Gastroesophageal sphincter (tissue), 4 donors: ENCODE results near the gene GADL1. TPM values are rescaled to one million over a fixed set of nuclear protein-coding genes. Genes with fewer than 3 reads are reported as not detected.

ENCODE experiments used
- ATAC-seq: fragments of 150-250 bp; one replicate; pipeline ENCODE4 v1.9.1; 2016; ENCODE audit warnings: mild to moderate bottlenecking, moderate library complexity
- H3K27ac ChIP-seq, 4 donors: fragments of 200-600 bp; sonication (generic) in 3 of 4; 1 replicate in 3 of 4; 2 replicates in 1 of 4; pipeline ENCODE4 v1.5.1; 2016 to 2019
- H3K27me3 ChIP-seq: fragments of 200-600 bp; sonication (generic); one replicate; pipeline ENCODE4 v1.5.1; 2019
- H3K36me3 ChIP-seq, 2 donors: fragments of 200-600 bp; sonication (generic); one replicate each; pipeline ENCODE4 v1.5.1; 2019; ENCODE audit warnings: control low read depth in 1 of 2
- H3K4me1 ChIP-seq, 3 donors: fragments of 200-600 bp; sonication (generic); 1 replicate in 2 of 3; 2 replicates in 1 of 3; pipeline ENCODE4 v1.5.1; 2016 to 2019; ENCODE audit warnings: control low read depth in 2 of 3
- H3K4me3 ChIP-seq, 2 donors: fragments of 200-600 bp; sonication (generic); one replicate each; pipeline ENCODE4 v1.5.1; 2019; ENCODE audit warnings: mild to moderate bottlenecking in 1 of 2, moderate library complexity in 1 of 2
- H3K9me3 ChIP-seq, 3 donors: fragments of 200-600 bp; sonication (generic); one replicate each; pipeline ENCODE4 v1.5.1; 2017 to 2019; ENCODE audit warnings: control low read depth in 2 of 3
- EP300 ChIP-seq: sonication (generic); formaldehyde crosslinking; IDR thresholded peaks from one replicate; pipeline ENCODE4 v1.6.1; 2017; ENCODE audit warnings: antibody characterized with exemption, mild to moderate bottlenecking
- POLR2A ChIP-seq, 2 donors: fragments of 450-650 bp; IDR thresholded peaks; one replicate each; pipeline ENCODE4 v1.6.1; 2017; ENCODE audit warnings: antibody characterized with exemption in 2 of 2, mild to moderate bottlenecking in 2 of 2, moderate library complexity in 1 of 2
- POLR2AphosphoS5 ChIP-seq: sonication (generic); formaldehyde crosslinking; IDR thresholded peaks from one replicate; pipeline ENCODE4 v1.6.1; 2017; ENCODE audit warnings: antibody characterized with exemption
- WGBS, 2 donors: methylation state at CpG; one replicate each; pipeline ENCODE4 v1.1.5; 2018; ENCODE audit warnings: low coverage in 1 of 2; 5-methylcytosine and 5-hydroxymethylcytosine counted together
- total RNA-seq, 4 donors: library from RNA; depleted of rRNA; stranded (reverse); fragments of >200 nt; gene quantifications; one replicate each; pipeline ENCODE4 v1.1.0, GENCODE V29; 2016
- TF ChIP-seq, protein P1 (sequence below), 4 experiments: fragments of 200-600 bp in 2 of 4; fragments of 450-650 bp in 2 of 4; sonication (generic) in 1 of 4; IDR thresholded peaks; one replicate each; pipeline ENCODE4 v1.5.1; 2017 to 2019; ENCODE audit warnings: antibody characterized with exemption in 4 of 4, mild to moderate bottlenecking in 2 of 4, moderate library complexity in 2 of 4

The GADL1 gene
- total RNA-seq, 4 donors from 2014 or later: 2.2 to 20.9 (median 3.9) TPM

DNA sequence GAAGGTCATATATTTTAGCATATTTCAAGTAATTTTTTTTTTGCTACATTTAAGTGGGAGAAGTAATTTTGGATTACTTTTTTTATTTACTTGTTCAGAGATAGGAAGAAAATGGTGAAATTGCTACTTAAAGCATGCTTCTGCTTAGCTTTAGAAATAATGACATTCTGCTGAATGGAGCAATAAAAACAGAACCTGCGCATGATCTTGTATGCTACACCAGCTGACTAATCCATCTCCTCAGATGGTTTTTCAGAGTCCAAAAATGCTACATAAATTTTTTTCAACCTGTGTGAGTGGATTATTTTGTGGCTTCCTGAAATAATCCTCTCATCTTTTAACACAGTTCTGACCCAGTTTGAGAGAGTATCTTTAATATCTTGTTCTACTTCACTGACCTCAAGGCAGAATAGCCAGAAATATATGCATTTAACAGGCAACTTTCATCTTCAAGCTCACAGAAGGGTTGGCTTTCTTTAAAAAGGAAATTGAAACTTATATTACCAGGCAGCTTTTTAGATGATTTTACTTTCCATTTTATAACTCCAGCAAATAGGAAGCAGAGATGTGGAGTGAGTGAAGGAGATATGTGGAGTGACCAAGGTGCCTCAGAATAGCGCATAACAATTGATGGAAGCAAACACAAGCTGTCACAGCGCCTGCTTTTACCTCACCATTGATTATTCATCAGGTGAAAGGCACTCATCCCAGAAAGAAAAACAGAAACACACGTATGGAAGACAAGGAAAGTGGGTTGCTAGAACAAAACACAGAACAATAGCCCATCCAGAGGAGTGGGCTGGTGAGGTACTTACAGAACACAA, 151.5 kb downstream of the GADL1 start:
- TF ChIP-seq, protein P1, sequence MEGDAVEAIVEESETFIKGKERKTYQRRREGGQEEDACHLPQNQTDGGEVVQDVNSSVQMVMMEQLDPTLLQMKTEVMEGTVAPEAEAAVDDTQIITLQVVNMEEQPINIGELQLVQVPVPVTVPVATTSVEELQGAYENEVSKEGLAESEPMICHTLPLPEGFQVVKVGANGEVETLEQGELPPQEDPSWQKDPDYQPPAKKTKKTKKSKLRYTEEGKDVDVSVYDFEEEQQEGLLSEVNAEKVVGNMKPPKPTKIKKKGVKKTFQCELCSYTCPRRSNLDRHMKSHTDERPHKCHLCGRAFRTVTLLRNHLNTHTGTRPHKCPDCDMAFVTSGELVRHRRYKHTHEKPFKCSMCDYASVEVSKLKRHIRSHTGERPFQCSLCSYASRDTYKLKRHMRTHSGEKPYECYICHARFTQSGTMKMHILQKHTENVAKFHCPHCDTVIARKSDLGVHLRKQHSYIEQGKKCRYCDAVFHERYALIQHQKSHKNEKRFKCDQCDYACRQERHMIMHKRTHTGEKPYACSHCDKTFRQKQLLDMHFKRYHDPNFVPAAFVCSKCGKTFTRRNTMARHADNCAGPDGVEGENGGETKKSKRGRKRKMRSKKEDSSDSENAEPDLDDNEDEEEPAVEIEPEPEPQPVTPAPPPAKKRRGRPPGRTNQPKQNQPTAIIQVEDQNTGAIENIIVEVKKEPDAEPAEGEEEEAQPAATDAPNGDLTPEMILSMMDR (IDR thresholded peaks at IDR 0.05): no peak
- TF ChIP-seq EP300 (no peak), POLR2AphosphoS5 (no peak), POLR2A (IDR thresholded peaks at IDR 0.05) (no peak)
- H3K4me1 ChIP-seq: peaks cover 0 to 12% (median 0%) of the 10 kb centered on the region in 3 donors

DNA sequence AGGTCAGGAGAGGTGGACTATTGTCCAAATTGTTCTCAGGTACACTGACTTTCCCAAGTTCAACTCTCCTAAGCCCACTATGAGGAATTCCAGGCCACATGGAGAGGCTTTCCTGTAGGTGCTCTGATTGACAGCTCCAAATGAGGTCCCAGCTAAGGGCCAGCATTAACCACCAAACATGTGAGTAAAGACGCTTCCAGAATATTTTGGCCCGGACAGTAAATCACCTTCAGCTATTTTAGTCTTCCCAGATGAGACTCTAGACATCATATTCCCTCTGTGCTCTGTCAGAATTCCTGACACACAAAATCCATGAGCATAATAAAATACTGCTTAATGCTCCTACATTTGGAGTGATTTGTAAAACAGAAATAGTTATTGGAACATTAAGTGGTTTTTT, 152.6 kb downstream of the GADL1 start:
- Histone ChIP-seq H3K4me3 (no peak overlapping the region), H3K36me3 (no peaks in the 10 kb centered on the region), H3K4me1 (peaks cover 0 to 2% (median 0%) of the 10 kb centered on the region in 3 donors), H3K9me3 (no peaks in the 10 kb centered on the region), H3K27me3 (no peaks in the 10 kb centered on the region), H3K27ac (no peak overlapping the region)
- WGBS, 2 donors: 40 to 46% methylated on average over 2 of the region's 2 CpGs
- no peak for ATAC-seq
- TF ChIP-seq EP300: no peak
- TF ChIP-seq POLR2A (IDR thresholded peaks at IDR 0.05): no peak
- TF ChIP-seq, protein P1 (IDR thresholded peaks at IDR 0.05): no peak
- TF ChIP-seq POLR2AphosphoS5: no peak

More for the DNA sequence above, 151.5 kb downstream of the GADL1 start:
- Histone ChIP-seq H3K27ac (no peak overlapping the region), H3K27me3 (no peaks in the 10 kb centered on the region), H3K36me3 (no peaks in the 10 kb centered on the region), H3K4me3 (no peak overlapping the region), H3K9me3 (no peaks in the 10 kb centered on the region)
- ATAC-seq: no peak
- WGBS, 2 donors: 89 to 94% methylated on average over 4 of the region's 4 CpGs

DNA sequence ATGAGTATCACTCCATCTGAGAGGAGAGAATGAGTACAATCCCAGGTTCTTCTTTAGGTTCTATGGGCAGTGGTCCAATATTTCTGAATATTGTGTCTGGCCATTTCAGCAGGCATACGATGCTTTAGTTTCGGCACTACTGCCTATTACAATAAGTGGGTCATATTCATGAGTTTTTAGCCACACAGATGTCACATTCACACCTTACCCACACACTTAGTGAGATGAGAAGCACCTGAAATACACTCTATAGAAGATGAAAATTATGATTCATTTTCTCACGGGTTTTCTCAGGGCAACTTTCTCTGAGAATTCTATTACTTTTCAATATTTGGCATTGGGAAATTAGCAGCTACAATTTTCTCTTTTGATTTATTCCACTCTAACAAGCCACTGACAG, 155.9 kb downstream of the GADL1 start:
- Histone ChIP-seq H3K27me3 (no peaks in the 10 kb centered on the region), H3K4me3 (no peak overlapping the region), H3K9me3 (no peaks in the 10 kb centered on the region), H3K4me1 (no peaks in the 10 kb centered on the region), H3K36me3 (no peaks in the 10 kb centered on the region), H3K27ac (no peak overlapping the region)
- TF ChIP-seq POLR2AphosphoS5: no peak
- TF ChIP-seq EP300: no peak
- TF ChIP-seq POLR2A (IDR thresholded peaks at IDR 0.05): no peak
- TF ChIP-seq, protein P1 (IDR thresholded peaks at IDR 0.05): no peak
- ATAC-seq: no peak
- 100% methylated on average over 3 of the region's 3 CpGs for WGBS, 2 donors

DNA sequence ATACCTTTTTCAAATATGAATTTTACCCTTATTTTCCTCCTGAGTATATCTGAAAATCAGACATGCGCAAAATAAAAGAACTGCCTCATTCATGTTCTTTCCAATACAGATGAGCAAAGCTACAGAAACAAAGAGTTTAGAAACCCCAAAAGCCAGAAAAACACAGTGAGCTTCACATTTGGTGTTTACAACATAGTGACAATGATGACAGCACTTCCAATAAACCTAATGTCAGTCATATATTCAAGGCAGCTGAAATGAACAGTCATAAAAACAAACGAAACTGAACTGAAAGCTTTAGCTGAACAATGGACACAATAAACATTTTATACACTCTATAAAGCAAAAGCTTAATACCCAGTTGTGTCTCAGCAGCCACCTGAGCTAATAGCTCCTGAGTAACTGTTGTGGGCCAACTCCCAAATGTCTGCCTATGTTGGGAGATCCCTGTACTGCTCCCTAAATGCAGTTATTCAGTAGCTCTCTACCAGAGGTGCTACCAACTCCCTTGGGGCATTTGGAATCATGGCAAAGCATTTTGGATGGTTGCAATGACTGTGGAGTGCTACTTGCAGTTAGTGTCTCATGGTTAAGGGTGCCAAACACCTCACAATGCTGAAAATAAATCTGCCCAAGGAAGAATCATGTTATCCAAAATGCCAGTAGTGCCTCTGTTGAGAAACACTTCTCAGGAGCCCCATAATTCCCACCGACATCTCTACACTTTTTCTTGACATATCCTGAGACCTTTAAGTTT, 156.5 kb downstream of the GADL1 start:
- TF ChIP-seq, protein P1 (IDR thresholded peaks at IDR 0.05): no peak
- no peak for TF ChIP-seq POLR2AphosphoS5
- no peak for TF ChIP-seq EP300
- TF ChIP-seq POLR2A (IDR thresholded peaks at IDR 0.05): no peak
- H3K9me3 ChIP-seq: no peaks in the 10 kb centered on the region
- H3K36me3 ChIP-seq: no peaks in the 10 kb centered on the region
- no peak for ATAC-seq
- no peaks in the 10 kb centered on the region for H3K4me1 ChIP-seq
- WGBS, 2 donors: 86 to 100% methylated on average over 3 of the region's 3 CpGs
- H3K27me3 ChIP-seq: no peaks in the 10 kb centered on the region
- H3K4me3 ChIP-seq: no peak overlapping the region
- no peak overlapping the region for H3K27ac ChIP-seq
